ENCODE data around the gene DNAJC3.
A peak's percentile ranks its signal among the peaks of the same experiment; 100 is the strongest.
"Not testable (repeated sequence)": the region's sequence is repeated elsewhere in the genome, so short reads cannot be mapped to it uniquely, and the experiment has no call there.

Gene DNAJC3

DNA sequence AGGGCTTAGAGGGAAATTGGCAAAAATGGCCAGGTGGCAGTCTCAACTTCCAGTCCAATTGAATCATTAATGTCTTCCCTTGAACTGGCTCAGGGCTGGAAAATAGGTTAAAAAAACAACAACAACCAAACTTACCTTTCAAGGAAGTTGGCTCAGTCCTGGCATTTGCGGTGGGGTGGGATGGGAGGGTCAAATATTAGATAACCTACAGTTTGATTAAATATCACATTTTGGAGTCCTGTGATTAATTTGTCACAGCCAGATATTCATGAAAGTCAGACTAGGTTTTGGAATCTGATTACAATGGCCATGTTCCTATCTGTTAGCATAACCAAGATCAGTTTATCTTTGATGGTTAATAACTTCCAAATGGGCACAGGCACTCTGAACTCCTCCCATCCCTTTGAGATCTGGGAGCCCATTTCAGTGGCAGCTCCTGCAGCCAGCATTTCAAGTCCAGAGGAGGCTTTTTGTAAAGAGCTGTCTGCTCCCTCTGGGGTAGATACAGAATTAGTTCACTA is 24.6 kb upstream of the DNAJC3 start:
- no peak overlapping the region for H3K27ac ChIP-seq
- H3K27me3 ChIP-seq (ENCODE audit: control insufficient read depth, insufficient read depth, low read length) = no peaks in the 10 kb centered on the region
- H2AFZ ChIP-seq = no peak overlapping the region
- H3K9ac ChIP-seq = no peak overlapping the region
- H3K4me3 ChIP-seq (ENCODE audit: low read depth, low read length) = no peak overlapping the region
- H3K4me1 ChIP-seq = no peaks in the 10 kb centered on the region
- no peaks in the 10 kb centered on the region for H3K36me3 ChIP-seq (ENCODE audit: control insufficient read depth, insufficient read depth, low read length)
- TF ChIP-seq, protein P1, sequence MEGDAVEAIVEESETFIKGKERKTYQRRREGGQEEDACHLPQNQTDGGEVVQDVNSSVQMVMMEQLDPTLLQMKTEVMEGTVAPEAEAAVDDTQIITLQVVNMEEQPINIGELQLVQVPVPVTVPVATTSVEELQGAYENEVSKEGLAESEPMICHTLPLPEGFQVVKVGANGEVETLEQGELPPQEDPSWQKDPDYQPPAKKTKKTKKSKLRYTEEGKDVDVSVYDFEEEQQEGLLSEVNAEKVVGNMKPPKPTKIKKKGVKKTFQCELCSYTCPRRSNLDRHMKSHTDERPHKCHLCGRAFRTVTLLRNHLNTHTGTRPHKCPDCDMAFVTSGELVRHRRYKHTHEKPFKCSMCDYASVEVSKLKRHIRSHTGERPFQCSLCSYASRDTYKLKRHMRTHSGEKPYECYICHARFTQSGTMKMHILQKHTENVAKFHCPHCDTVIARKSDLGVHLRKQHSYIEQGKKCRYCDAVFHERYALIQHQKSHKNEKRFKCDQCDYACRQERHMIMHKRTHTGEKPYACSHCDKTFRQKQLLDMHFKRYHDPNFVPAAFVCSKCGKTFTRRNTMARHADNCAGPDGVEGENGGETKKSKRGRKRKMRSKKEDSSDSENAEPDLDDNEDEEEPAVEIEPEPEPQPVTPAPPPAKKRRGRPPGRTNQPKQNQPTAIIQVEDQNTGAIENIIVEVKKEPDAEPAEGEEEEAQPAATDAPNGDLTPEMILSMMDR (IDR thresholded peaks at IDR 0.05) = no peak
- H3K4me2 ChIP-seq (ENCODE audit: low read length) = no peak overlapping the region
- no peaks in the 10 kb centered on the region for H3K79me2 ChIP-seq
- H3K9me3 ChIP-seq (ENCODE audit: control insufficient read depth, low read length) = no peaks in the 10 kb centered on the region

DNA sequence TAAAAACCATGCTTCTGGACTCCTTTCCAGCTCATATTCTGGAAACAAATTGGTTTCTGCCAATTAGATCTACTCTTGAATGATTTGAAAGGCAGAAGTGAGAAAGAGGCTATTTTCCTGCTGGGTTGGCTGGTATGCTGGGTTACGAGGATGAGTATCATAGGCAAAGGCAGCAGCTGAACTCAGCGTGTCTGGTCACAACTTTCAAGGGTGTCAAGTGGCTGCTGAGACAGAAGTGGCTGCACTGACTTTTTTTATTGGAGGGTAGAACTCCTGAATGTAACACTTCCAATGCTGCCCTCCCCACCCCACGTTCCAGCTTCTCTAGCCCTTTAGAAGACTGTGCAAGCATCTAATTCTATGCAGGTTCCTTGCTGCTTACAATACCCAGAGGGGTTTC is 24.1 kb upstream of the DNAJC3 start:
- TF ChIP-seq, protein P1 (IDR thresholded peaks at IDR 0.05) = no peak
- no peak overlapping the region for H3K4me3 ChIP-seq (ENCODE audit: low read depth, low read length)
- no peaks in the 10 kb centered on the region for H3K36me3 ChIP-seq (ENCODE audit: control insufficient read depth, insufficient read depth, low read length)
- no peak overlapping the region for H3K9ac ChIP-seq
- no peak overlapping the region for H2AFZ ChIP-seq
- no peaks in the 10 kb centered on the region for H3K79me2 ChIP-seq
- H3K27me3 ChIP-seq (ENCODE audit: control insufficient read depth, insufficient read depth, low read length) = no peaks in the 10 kb centered on the region
- H3K4me2 ChIP-seq (ENCODE audit: low read length) = no peak overlapping the region
- no peaks in the 10 kb centered on the region for H3K9me3 ChIP-seq (ENCODE audit: control insufficient read depth, low read length)
- no peaks in the 10 kb centered on the region for H3K4me1 ChIP-seq
- no peak overlapping the region for H3K27ac ChIP-seq

DNA sequence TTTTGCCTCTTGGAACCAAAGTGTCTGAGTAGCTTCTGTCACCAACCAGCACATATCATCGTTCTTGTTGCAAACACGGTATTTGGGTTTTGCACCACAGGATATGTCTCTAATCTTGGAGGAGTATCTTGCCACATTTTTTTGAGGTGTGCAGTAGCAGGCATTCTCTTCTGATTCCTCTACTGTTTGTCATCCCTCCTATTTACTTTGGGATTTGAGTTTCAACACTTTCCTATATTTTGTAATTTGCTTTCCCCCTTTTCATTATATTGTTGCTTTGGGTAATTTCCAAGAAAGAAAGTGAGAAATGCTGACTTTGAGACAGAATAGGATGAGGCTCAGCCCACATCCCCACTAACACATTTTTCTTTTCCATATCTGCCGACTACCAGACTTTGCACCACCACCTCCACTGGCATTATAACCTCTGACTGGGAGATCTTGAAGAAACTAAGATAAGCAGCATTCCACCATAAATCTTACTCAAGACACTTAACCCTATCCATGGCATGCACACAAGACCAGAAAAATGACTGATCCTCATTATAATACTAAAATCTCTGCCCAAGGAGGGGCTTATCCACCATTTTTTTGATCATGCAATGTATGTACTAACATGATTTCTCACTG is 20.4 kb upstream of the DNAJC3 start:
- Histone ChIP-seq H2AFZ (no peak overlapping the region), H3K79me2 (no peaks in the 10 kb centered on the region), H3K4me2 (ENCODE audit: low read length) (no peak overlapping the region), H3K27ac (no peak overlapping the region), H3K27me3 (ENCODE audit: control insufficient read depth, insufficient read depth, low read length) (no peaks in the 10 kb centered on the region), H3K36me3 (ENCODE audit: control insufficient read depth, insufficient read depth, low read length) (no peaks in the 10 kb centered on the region), H3K4me3 (ENCODE audit: low read depth, low read length) (no peak overlapping the region), H3K9ac (no peak overlapping the region), H3K9me3 (ENCODE audit: control insufficient read depth, low read length) (no peaks in the 10 kb centered on the region), H3K4me1 (no peaks in the 10 kb centered on the region)
- TF ChIP-seq, protein P1 (IDR thresholded peaks at IDR 0.05) = no peak

DNA sequence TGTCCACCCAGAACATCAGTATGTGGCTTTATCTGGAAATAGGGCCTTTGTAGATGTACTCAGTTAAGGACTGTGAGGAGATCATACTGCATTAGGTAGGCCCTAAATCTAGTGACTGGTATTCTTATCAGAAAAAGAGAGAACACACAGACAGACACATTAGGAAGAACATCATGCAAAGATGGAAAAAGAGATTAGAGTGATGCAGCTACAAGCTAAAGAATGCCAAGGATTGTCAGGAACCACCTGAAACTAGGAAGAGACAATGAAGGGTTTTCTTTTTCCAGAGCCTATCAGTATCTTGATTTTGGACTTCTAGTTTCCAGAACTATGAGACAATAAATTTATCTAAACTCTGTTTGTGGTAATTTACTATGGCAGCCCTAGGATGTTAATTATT is 17.4 kb upstream of the DNAJC3 start:
- no peaks in the 10 kb centered on the region for H3K79me2 ChIP-seq
- H3K4me1 ChIP-seq = no peaks in the 10 kb centered on the region
- H3K9me3 ChIP-seq (ENCODE audit: control insufficient read depth, low read length) = no peaks in the 10 kb centered on the region
- H3K27ac ChIP-seq = no peak overlapping the region
- TF ChIP-seq, protein P1 (IDR thresholded peaks at IDR 0.05) = no peak
- H3K36me3 ChIP-seq (ENCODE audit: control insufficient read depth, insufficient read depth, low read length) = no peaks in the 10 kb centered on the region
- H3K27me3 ChIP-seq (ENCODE audit: control insufficient read depth, insufficient read depth, low read length) = no peaks in the 10 kb centered on the region
- H3K9ac ChIP-seq = no peak overlapping the region
- no peak overlapping the region for H3K4me3 ChIP-seq (ENCODE audit: low read depth, low read length)
- no peak overlapping the region for H2AFZ ChIP-seq
- no peak overlapping the region for H3K4me2 ChIP-seq (ENCODE audit: low read length)

DNA sequence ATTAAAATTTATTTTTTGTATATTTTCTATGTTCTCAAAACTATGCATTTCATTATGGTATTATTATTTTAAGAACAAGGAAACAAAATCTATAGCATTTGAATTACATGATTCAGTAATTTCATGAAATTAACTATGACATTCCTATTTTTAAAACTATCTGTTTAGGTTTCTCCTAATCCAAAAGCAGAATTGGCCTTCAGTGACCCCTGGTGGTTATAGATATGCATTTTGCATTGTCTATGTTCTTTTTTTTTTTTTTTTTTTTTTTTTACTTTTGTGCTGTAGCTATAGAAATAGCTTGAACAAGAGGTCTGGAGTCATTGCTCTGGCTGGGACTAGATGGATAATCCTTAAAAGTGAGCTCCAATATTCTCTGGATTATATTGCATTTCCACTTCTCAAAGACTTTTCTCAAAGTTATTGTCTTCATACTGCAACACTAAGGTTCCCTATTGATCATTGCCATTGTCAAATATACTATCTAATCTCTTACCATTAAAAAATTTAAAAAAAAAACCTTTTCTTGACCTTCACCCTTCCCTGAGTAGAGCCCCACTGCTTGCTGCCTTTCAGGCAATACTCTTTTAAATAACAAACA is 15.9 kb upstream of the DNAJC3 start:
- no peak overlapping the region for H3K4me2 ChIP-seq (ENCODE audit: low read length)
- H2AFZ ChIP-seq = no peak overlapping the region
- H3K27me3 ChIP-seq (ENCODE audit: control insufficient read depth, insufficient read depth, low read length) = no peaks in the 10 kb centered on the region
- H3K9me3 ChIP-seq (ENCODE audit: control insufficient read depth, low read length) = no peaks in the 10 kb centered on the region
- TF ChIP-seq, protein P1 (IDR thresholded peaks at IDR 0.05) = peak; percentile 27
- no peak overlapping the region for H3K27ac ChIP-seq
- no peaks in the 10 kb centered on the region for H3K36me3 ChIP-seq (ENCODE audit: control insufficient read depth, insufficient read depth, low read length)
- no peaks in the 10 kb centered on the region for H3K4me1 ChIP-seq
- no peak overlapping the region for H3K4me3 ChIP-seq (ENCODE audit: low read depth, low read length)
- H3K79me2 ChIP-seq = no peaks in the 10 kb centered on the region
- H3K9ac ChIP-seq = no peak overlapping the region

DNA sequence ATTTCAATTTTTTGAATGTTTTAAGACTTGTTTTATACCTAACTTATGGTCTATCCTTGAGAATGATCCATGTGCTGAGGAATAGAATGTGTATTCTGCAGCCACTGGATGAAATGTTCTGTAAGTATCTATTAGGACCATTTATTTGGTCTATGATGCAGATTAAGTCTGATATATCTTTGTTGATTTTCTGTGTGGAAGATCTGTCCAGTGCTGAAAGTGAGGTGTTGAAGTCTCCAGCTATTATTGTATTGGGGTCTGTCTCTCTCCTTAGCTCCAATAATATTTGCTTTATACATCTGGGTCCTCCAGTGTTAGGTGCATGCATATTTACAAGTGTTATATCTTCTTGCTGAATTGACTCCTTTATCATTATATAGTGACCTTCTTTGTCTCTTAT is 9.7 kb upstream of the DNAJC3 start:
- H3K27me3 ChIP-seq (ENCODE audit: control insufficient read depth, insufficient read depth, low read length); H3K4me1 ChIP-seq; H3K4me3 ChIP-seq (ENCODE audit: low read depth, low read length); H3K4me2 ChIP-seq (ENCODE audit: low read length); H3K9ac ChIP-seq; H3K79me2 ChIP-seq; H3K36me3 ChIP-seq (ENCODE audit: control insufficient read depth, insufficient read depth, low read length); H3K27ac ChIP-seq; H3K9me3 ChIP-seq (ENCODE audit: control insufficient read depth, low read length); H2AFZ ChIP-seq: not testable (repeated sequence)
